IPS-NIHi7 (cell line): Measurements from ENCODE around the gene CA10.

ENCODE experiments used
- DNase-seq: peaks from one replicate; pipeline ENCODE4 v3.0.0; 2012; ENCODE audit warnings: mixed read lengths; ENCODE audit errors: extremely low spot score

Gene CA10

GRCh38 chr17:51647067-51647466, 511.4 kb downstream of the CA10 start:
- DNase-seq: no peak

GRCh38 chr17:51646539-51646938, 512.0 kb downstream of the CA10 start:
- no peak for DNase-seq

- DNase-seq: no peak
These were observed 513.5 kb downstream of the CA10 start for GRCh38 chr17:51645056-51645455.

- DNase-seq: no peak
These were observed 514.6 kb downstream of the CA10 start for GRCh38 chr17:51643702-51644490.

- no peak for DNase-seq
These were observed 516.5 kb downstream of the CA10 start for GRCh38 chr17:51642029-51642428.

GRCh38 chr17:51640108-51640622, 518.3 kb downstream of the CA10 start:
- peak; percentile 75 for DNase-seq

GRCh38 chr17:51638971-51639370, 519.5 kb downstream of the CA10 start:
- DNase-seq: no peak

GRCh38 chr17:51636291-51636690, 522.2 kb downstream of the CA10 start:
- peak; percentile 62 for DNase-seq

GRCh38 chr17:51630101-51630671, 528.3 kb downstream of the CA10 start:
- peak; percentile 17 for DNase-seq

- no peak for DNase-seq
These were observed 529.3 kb downstream of the CA10 start for GRCh38 chr17:51629232-51629631.

GRCh38 chr17:51627779-51628178, 530.7 kb downstream of the CA10 start:
- no peak for DNase-seq

- no peak for DNase-seq
These were observed 540.0 kb downstream of the CA10 start for GRCh38 chr17:51618476-51618875.

- no peak for DNase-seq
These were observed 540.5 kb downstream of the CA10 start for GRCh38 chr17:51617986-51618385.

- DNase-seq: no peak
These were observed 545.3 kb downstream of the CA10 start for GRCh38 chr17:51613255-51613654.

- DNase-seq: no peak
These were observed 545.8 kb downstream of the CA10 start for GRCh38 chr17:51612692-51613091.

- DNase-seq: no peak
These were observed 546.9 kb downstream of the CA10 start for GRCh38 chr17:51611585-51611984.

- DNase-seq: no peak
These were observed 547.7 kb downstream of the CA10 start for GRCh38 chr17:51610834-51611233.

GRCh38 chr17:51610155-51610554, 548.4 kb downstream of the CA10 start:
- DNase-seq: no peak

- DNase-seq: no peak
These were observed 550.1 kb downstream of the CA10 start for GRCh38 chr17:51608251-51608933.

GRCh38 chr17:51607512-51607911, 551.0 kb downstream of the CA10 start:
- DNase-seq: no peak

GRCh38 chr17:51604299-51605020, 554.1 kb downstream of the CA10 start:
- DNase-seq: no peak
